GM18498 (cell line): ENCODE results near the gene ERVW-1.

Experiments
- ATAC-seq: cut with Tn5 transposase; IDR thresholded peaks from one replicate; pipeline ENCODE4 v1.9.1; 2021; ENCODE audit warnings: mild to moderate bottlenecking, moderate library complexity; ENCODE audit not compliant: unreplicated experiment

Gene ERVW-1

GRCh38 chr7:92432299-92432946, 45.3 kb downstream of the ERVW-1 start:
- no peak for ATAC-seq

- no peak for ATAC-seq
These were observed 50.6 kb downstream of the ERVW-1 start for GRCh38 chr7:92427193-92427592.

GRCh38 chr7:92425311-92425947, 52.3 kb downstream of the ERVW-1 start:
- ATAC-seq: no peak

- no peak for ATAC-seq
These were observed 54.0 kb downstream of the ERVW-1 start for GRCh38 chr7:92423710-92424131.

- no peak for ATAC-seq
These were observed 54.8 kb downstream of the ERVW-1 start for GRCh38 chr7:92422926-92423325.

GRCh38 chr7:92421676-92422435, 55.9 kb downstream of the ERVW-1 start:
- no peak for ATAC-seq
